Mucosa of descending colon (tissue), 3 donors: ENCODE data around the gene TMCC2. TPM values are rescaled to one million over a fixed set of nuclear protein-coding genes. Genes with fewer than 3 reads are reported as not detected.

Experiments
- ATAC-seq: fragments of 200-7000 bp; cut with Tn5 transposase; one replicate; pipeline ENCODE4 v1.9.1; 2020; ENCODE audit warnings: mild to moderate bottlenecking, moderate library complexity
- DNase-seq, 3 donors: peaks; one replicate each; pipeline ENCODE4 v3.0.0-alpha.2; 2020
- H3K36me3 ChIP-seq: fragments of 200-600 bp; one replicate; pipeline ENCODE4 v1.8.0; 2021; ENCODE audit warnings: low read depth, mild to moderate bottlenecking
- H3K4me1 ChIP-seq: fragments of 200-600 bp; one replicate; pipeline ENCODE4 v1.8.0; 2021; ENCODE audit warnings: low read depth, mild to moderate bottlenecking
- H3K4me3 ChIP-seq: fragments of 200-600 bp; one replicate; pipeline ENCODE4 v1.8.0; 2021; ENCODE audit warnings: mild to moderate bottlenecking
- H3K9me3 ChIP-seq: fragments of 200-600 bp; one replicate; pipeline ENCODE4 v1.8.0; 2021; ENCODE audit warnings: mild to moderate bottlenecking
- intact Hi-C, 2 donors: fragments of 100-400 bp; cut with DNase I in 1 of 2; cut with micrococcal nuclease in 1 of 2; formaldehyde crosslinking; loops; one replicate each; pipeline versions ENCODE4 v1.11.0 to v1.11.1; 2022; cut with DNase I, micrococcal nuclease
- total RNA-seq, 3 donors: library from RNA; stranded (reverse); fragmentation: NEBNext Ultra II Directional in 2 of 3; extraction: Animal tissue kit (Norgen Biotek cat#: 25700) in 2 of 3; gene quantifications; one replicate each; pipeline versions ENCODE4 v1.2.1 to v1.2.4, GENCODE V29; 2021 to 2023
- TF ChIP-seq, protein P1 (sequence below): fragments of 200-600 bp; IDR thresholded peaks from one replicate; pipeline ENCODE4 v1.8.0; 2022; ENCODE audit warnings: antibody characterized with exemption, mild to moderate bottlenecking
- donor health status: DM: no; HTN: no; CAD: no; lungs with moderate emphysema.
- donor health status: DM: no; HTN: no; CAD: no.
- donor health status: DM: no; HTN: yes; CAD: no.

The TMCC2 gene
- total RNA-seq, 3 donors from 2014 or later = 0.27 to 5.1 (median 0.29) TPM

DNA sequence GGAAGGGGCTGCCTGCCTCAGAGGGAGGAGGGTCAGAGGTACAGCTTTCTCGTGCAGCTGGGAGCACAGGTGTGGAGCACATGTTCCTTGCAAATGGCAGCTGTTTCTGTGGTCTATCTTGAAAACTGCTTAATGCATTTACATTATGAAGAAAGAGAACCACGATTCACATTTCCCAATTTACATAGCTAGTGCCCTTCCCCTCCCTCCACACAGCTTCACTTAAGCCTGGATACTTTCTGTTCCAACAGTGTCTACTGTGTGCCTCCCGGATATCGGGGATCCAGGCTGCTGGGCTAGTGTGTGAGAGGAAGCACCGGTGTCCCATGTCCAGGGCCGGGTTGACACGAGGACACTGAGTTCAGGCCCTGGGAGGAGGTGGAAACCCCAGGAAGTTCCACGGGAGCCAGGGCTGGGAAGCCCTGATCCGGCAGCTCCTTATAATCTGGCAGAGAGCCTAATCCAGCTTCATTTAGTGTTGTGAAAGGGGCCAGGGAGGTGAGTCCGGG lies 31.6 kb downstream of the TMCC2 start:
- Histone ChIP-seq H3K36me3 (no peaks in the 10 kb centered on the region), H3K4me1 (no peaks in the 10 kb centered on the region), H3K4me3 (no peak overlapping the region), H3K9me3 (no peaks in the 10 kb centered on the region)
- TF ChIP-seq, protein P1, sequence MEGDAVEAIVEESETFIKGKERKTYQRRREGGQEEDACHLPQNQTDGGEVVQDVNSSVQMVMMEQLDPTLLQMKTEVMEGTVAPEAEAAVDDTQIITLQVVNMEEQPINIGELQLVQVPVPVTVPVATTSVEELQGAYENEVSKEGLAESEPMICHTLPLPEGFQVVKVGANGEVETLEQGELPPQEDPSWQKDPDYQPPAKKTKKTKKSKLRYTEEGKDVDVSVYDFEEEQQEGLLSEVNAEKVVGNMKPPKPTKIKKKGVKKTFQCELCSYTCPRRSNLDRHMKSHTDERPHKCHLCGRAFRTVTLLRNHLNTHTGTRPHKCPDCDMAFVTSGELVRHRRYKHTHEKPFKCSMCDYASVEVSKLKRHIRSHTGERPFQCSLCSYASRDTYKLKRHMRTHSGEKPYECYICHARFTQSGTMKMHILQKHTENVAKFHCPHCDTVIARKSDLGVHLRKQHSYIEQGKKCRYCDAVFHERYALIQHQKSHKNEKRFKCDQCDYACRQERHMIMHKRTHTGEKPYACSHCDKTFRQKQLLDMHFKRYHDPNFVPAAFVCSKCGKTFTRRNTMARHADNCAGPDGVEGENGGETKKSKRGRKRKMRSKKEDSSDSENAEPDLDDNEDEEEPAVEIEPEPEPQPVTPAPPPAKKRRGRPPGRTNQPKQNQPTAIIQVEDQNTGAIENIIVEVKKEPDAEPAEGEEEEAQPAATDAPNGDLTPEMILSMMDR = no peak
- DNase-seq (no peak), ATAC-seq (no peak)
- intact Hi-C loops = loop anchor here in 1 of 2 donors (10.0 kb wide), 2 partner anchors 115 to 285 kb away; no protein-coding TSS in a partner anchor

DNA sequence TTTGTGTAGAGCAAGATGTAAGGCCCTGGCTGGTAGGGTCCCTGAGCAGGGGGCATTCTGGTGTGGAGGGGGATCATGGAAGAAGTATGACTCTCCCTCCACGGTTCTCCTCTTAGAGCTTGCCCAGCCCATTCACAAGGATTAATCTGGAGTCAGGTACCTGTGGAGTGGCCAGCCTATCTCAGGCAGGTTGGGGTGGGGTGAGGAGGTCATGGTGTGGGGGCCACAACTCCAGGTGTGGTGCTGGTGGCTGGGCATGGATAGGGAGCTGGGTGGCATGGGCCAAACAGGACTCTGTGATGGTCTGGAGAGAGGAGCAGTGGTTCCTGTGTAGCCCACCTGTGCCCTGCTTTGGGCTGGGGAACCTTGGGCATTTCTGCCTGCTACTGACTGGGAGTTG lies 32.3 kb downstream of the TMCC2 start:
- Histone ChIP-seq H3K4me1 (no peaks in the 10 kb centered on the region), H3K4me3 (no peak overlapping the region), H3K36me3 (no peaks in the 10 kb centered on the region), H3K9me3 (no peaks in the 10 kb centered on the region)
- TF ChIP-seq, protein P1 = no peak
- DNase-seq (no peak), ATAC-seq (no peak)
- intact Hi-C loops = loop anchor here in 1 of 2 donors (10.0 kb wide), 2 partner anchors 115 to 285 kb away; no protein-coding TSS in a partner anchor

DNA sequence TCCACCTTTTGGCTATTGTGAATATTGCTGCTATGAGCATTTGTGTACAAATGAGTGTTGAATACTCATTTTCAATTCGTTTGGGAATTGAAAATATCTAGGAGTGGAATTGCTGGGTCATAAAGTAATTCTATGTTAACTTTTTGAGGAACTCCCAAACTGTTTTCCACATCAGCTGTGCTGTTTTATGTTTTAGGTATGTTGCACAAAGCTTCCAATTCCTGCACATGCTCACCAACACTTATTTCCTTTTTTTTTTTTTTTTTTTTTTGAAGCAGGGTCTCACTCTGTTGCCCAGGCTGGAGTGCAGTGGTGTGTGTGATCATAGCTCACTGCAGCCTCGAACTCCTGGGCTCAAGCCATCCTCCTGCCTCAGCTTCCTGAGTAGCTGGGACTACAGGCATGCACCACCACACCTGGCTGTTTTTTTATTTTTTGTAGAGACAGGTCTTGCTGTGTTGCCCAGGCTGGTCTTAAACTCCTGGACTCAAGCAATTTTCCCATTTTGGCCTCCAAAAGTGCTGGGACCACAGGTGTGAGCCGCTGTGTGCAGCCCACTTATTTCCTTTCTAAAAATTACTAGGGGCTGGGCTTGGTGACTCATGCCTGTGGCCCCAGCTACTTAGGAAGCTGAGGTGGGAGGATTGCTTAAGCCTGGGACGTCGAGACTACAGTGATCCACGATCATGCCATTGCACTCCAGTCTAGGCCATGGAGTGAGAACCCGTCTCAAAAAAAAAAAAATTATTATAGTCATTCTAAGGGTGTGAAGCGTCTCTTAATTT lies 33.4 kb downstream of the TMCC2 start:
- Histone ChIP-seq H3K36me3 (no peaks in the 10 kb centered on the region), H3K4me1 (peaks cover 2% of the 10 kb centered on the region), H3K9me3 (no peaks in the 10 kb centered on the region), H3K4me3 (no peak overlapping the region)
- DNase-seq = no peak
- TF ChIP-seq, protein P1 = no peak
- ATAC-seq = no peak
- intact Hi-C loops = no loop called here

DNA sequence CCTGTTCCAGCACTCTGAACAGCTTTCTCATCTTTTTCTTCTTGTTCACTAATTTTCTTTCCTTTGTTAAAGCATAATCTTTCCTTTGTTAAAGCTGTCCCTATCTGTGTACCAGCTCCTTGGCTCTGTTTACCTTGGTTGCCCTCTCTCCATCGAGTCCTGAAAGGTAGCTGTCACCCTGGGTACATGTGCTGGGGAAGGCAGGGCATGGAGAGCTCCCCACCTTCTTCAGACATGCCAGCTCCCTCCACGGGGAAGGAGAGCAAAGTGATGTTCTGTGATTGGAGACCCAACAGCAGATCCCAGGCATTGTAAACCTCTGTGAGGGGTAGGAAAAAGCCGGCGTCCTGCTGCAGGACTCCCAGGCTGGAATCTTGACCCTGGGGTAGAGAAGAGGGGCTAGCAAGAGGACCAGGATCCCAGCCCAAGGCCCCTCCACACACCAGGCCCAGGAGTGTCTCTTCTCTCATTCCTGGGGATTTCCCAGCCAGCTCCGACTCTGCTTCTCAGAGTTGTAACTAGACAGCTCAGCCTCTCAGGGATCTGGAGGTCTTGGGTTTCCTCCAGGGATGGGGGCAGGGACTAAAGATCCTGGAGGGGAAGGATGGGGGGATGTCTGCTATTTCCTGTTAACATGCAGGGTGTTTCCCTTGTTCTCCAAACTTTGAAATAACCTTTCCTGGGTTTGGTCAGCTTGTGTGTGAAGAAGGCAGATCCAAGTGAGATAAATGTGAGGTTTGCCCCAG lies 34.4 kb downstream of the TMCC2 start:
- peak in 1 of 3 donors; percentile 5 for DNase-seq
- no peak for ATAC-seq
- no peaks in the 10 kb centered on the region for H3K36me3 ChIP-seq
- intact Hi-C loops = no loop called here
- peaks cover 10% of the 10 kb centered on the region for H3K4me1 ChIP-seq
- H3K9me3 ChIP-seq = no peaks in the 10 kb centered on the region
- TF ChIP-seq, protein P1 = no peak
- no peak overlapping the region for H3K4me3 ChIP-seq

DNA sequence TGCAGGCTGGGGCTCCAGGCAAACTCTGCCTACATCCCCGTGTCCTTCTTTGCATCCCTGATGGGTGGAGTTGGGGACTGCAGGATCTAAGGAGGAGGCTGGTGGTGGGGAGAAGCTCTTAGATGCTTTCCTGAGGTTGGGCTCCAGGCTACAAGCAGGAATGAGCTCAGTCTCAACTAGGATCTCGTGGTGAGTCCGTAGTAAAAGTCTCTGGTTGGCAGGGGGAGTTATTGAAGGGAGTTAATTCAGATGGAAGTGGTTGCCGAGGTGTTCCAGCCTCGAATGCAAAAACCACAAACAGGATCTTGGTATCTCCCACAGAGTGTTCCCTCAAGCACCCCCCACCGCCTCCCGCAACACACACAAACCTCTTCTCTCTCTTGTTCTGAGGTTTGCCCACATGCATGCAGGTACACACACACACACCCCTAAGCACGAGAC lies 35.0 kb downstream of the TMCC2 start:
- no peaks in the 10 kb centered on the region for H3K9me3 ChIP-seq
- intact Hi-C loops = no loop called here
- TF ChIP-seq, protein P1 = no peak
- DNase-seq (no peak), ATAC-seq (no peak)
- no peaks in the 10 kb centered on the region for H3K36me3 ChIP-seq
- no peak overlapping the region for H3K4me3 ChIP-seq
- H3K4me1 ChIP-seq = peaks cover 10% of the 10 kb centered on the region
